Activated CD4-positive, alpha-beta memory T cell treated with anti-CD3 and anti-CD28 coated beads for 36 hours (primary cell): ENCODE measurements around the gene ATXN7L2. TPM values are rescaled to one million over a fixed set of nuclear protein-coding genes. Genes with fewer than 3 reads are reported as not detected.

Experiments
- CTCF ChIA-PET: fragments of 350-600 bp; sonication (Branson Sonifier 250); formaldehyde crosslinking; loops from one replicate; lab custom pipeline; 2021; ENCODE audit warnings: antibody characterized with exemption, inconsistent platforms; lab: Charles Lee
- POLR2A ChIA-PET: fragments of 350-600 bp; sonication (Branson Sonifier 250); formaldehyde crosslinking; loops from one replicate; lab custom pipeline; 2021; ENCODE audit warnings: antibody characterized with exemption; lab: Charles Lee
- DNase-seq: peaks from one replicate; pipeline ENCODE4 v3.0.0-alpha.2; 2020
- H3K27ac Mint-ChIP-seq: one replicate; pipeline ENCODE4 v1.8.0; 2021; ENCODE audit warnings: mixed read lengths
- H3K27me3 Mint-ChIP-seq: one replicate; pipeline ENCODE4 v1.8.0; 2021; ENCODE audit warnings: mixed read lengths
- H3K36me3 Mint-ChIP-seq: one replicate; pipeline ENCODE4 v1.8.0; 2021; ENCODE audit warnings: mixed read lengths
- H3K4me1 Mint-ChIP-seq: one replicate; pipeline ENCODE4 v1.8.0; 2021; ENCODE audit warnings: low read depth, mixed read lengths
- H3K4me3 Mint-ChIP-seq: one replicate; pipeline ENCODE4 v1.8.0; 2021; ENCODE audit warnings: mild to moderate bottlenecking, mixed read lengths
- H3K9me3 Mint-ChIP-seq: one replicate; pipeline ENCODE4 v1.8.0; 2021; ENCODE audit warnings: mixed read lengths
- intact Hi-C: fragments of 100-400 bp; cut with micrococcal nuclease; formaldehyde crosslinking; loops from one replicate; pipeline ENCODE4 v1.15.1; 2023
- total RNA-seq, 2 experiments: library from RNA; stranded (reverse); gene quantifications; one replicate each; pipeline ENCODE4 v1.2.3, GENCODE V29; 2021

The ATXN7L2 gene
- total RNA-seq, 2 experiments from 2014 or later: 10.7 to 11.1 TPM

DNA sequence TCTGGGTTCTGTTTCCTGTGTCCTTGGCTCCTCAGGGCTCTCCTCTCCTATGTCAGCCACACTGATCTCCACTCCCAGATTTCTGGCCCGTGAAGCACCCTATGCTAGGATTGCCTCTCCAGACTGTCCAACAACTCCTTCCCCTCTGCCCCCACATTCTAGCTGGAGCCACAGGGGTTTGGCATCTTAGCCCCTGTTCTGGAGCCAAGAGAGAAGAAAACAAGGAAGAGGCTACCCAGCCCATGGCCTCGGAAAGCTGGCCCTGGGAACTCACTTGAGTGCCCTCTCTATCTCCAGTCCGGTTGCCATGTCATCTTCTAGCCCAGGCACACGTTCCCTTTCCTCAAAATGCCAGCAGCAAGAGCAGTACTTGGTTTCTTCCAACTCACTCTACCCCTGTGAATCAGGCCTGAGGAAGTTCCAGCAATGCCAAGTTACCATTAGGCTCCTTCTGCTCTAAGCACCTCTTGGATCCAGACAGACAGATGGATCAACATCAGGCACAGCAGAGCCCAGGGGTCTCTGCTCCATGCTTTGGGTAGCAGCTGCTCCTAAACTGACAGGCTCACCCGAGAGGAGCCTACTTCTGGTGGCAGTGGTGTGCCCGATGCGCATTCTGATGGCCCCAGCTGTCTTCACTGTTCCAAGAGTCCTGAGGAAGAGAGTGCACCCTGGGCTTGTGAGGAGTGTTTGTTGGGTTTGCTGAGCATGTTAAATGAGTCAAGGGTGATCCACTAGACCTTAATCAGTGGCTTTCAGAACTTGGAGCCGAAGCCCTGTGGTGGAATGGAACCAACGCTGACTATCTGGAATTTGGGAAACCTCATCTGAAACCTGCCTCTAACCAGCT, 44.4 kb downstream of the ATXN7L2 start:
- peaks cover 20% of the 10 kb centered on the region for H3K4me1 Mint-ChIP-seq

DNA sequence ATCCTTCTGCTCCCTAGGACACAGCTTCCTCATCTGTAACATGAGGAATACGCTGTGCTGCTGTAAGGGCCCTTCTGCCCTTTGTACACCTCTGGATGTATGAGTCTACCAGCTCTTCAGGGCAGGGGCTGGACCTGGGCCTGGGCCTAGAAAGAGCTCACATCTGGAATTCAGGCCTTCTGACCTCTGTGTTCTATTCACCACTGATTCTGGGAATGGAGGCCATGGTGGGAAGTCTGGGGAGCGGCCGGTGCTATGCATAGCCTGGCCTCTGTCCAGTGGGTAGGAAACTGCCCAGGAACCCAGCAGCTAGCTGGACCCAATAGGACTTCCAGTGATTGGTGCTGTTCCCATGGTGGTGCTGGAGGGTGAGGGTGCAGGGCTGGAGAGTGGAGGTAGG, 45.0 kb downstream of the ATXN7L2 start:
- Mint-ChIP-seq H3K36me3 (no peaks in the 10 kb centered on the region), H3K4me1 (peaks cover 20% of the 10 kb centered on the region), H3K9me3 (no peaks in the 10 kb centered on the region), H3K4me3 (no peak overlapping the region), H3K27me3 (no peaks in the 10 kb centered on the region), H3K27ac (no peak overlapping the region)
- ChIA-PET POLR2A (no interaction called here), CTCF (interaction anchor here (1.3 to 21.1 kb wide), 6 partner anchors 13 to 327 kb away, joined by 3 to 1096 read pairs (median 5); partner anchors contain the start of genes AMIGO1, ATXN7L2 and CYB561D1)
- peak; percentile 3 for DNase-seq
- intact Hi-C loops: no loop called here

More for the DNA sequence above, 44.4 kb downstream of the ATXN7L2 start:
- Mint-ChIP-seq H3K9me3 (no peaks in the 10 kb centered on the region), H3K4me3 (no peak overlapping the region), H3K27me3 (no peaks in the 10 kb centered on the region), H3K27ac (no peak overlapping the region), H3K36me3 (no peaks in the 10 kb centered on the region)
- ChIA-PET CTCF (interaction anchor here (1.3 to 21.1 kb wide), 6 partner anchors 13 to 327 kb away, joined by 3 to 1096 read pairs (median 5); partner anchors contain the start of genes AMIGO1, ATXN7L2 and CYB561D1), POLR2A (no interaction called here)
- intact Hi-C loops: no loop called here
- peak; percentile 4 for DNase-seq

DNA sequence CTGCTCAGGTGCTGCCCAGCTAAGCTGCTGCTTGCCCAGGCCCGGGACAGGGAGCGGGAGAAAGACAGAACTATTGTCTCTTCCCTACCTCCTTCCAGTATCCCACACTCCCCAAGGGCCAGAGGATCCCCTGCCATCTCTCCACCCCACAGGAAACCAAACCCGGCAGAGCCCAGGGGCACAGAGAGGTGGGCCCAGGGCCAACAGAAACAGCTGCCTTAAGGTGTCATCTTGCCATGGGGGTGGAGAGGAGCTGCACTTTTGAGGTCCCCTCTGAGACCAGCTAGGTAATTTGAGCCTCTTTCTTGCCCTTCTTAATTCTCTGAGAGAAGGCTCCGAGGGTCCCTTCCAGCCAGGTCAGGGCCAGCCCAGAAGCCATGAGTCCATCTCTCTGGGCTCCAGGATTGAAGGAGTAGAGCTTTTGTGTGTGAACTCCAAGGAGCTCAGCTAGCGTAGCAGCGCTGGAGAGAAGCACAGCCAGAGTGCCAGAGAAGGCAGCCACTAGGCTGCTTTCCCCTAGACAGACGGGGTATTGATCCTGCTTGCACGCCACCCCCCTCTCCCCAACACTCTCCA, 46.3 kb downstream of the ATXN7L2 start:
- no peak overlapping the region for H3K27ac Mint-ChIP-seq

DNA sequence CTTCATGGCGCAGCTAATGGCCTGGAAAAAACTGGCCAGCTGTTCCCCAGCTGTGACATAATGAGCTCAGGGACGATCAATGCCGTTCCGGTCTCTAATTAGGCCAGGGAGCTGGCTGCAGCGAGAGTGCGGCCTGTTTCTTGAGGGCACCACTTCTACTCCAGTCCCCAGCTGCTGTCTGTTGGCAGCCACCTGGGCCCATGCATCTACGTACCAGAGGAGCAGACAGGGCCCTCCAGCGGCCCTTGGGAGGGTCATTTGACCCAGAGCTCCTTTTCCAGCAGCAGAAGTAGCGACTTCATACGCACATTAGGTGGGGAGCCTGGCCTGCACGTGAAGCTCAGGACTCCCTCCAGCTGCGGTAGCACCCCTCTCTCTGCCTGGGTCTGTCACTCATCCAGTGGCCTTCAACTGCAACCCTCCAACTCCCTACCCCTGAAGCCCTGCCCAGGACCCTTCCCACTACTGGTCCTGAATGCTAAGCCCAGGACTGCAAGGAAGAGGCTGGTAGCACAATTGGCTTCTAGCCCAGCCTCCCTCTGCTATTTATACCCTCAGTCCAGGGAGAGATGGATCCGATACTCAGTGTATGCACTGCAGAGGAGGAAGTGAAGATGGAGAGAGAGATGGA, 46.9 kb downstream of the ATXN7L2 start:
- no peak for DNase-seq
- intact Hi-C loops: no loop called here
- Mint-ChIP-seq H3K36me3 (no peaks in the 10 kb centered on the region), H3K27ac (no peak overlapping the region), H3K9me3 (no peaks in the 10 kb centered on the region), H3K4me3 (no peak overlapping the region), H3K4me1 (peaks cover 20% of the 10 kb centered on the region), H3K27me3 (no peaks in the 10 kb centered on the region)
- CTCF ChIA-PET: interaction anchor here (0.8 to 21.1 kb wide), 7 partner anchors 18 to 329 kb away, joined by 3 to 1096 read pairs (median 13); partner anchors contain the start of genes AMIGO1, ATXN7L2, CYB561D1 and GNAI3
- POLR2A ChIA-PET: interaction anchor here (0.8 to 2.3 kb wide), 5 partner anchors 18 to 47 kb away, joined by 3 to 10 read pairs (median 7); partner anchors contain the start of genes ATXN7L2, CYB561D1 and GNAI3

More for the DNA sequence above, 46.3 kb downstream of the ATXN7L2 start:
- Mint-ChIP-seq H3K27me3 (no peaks in the 10 kb centered on the region), H3K4me3 (no peak overlapping the region), H3K4me1 (peaks cover 20% of the 10 kb centered on the region), H3K9me3 (no peaks in the 10 kb centered on the region), H3K36me3 (no peaks in the 10 kb centered on the region)
- ChIA-PET POLR2A (interaction anchor here (0.8 to 2.3 kb wide), 4 partner anchors 31 to 46 kb away, joined by 3 to 10 read pairs (median 6); partner anchors contain the start of genes ATXN7L2 and CYB561D1), CTCF (interaction anchor here (0.7 to 21.1 kb wide), 8 partner anchors 19 to 329 kb away, joined by 3 to 1096 read pairs (median 4); partner anchors contain the start of genes AMIGO1, ATXN7L2, CYB561D1 and GNAI3)
- intact Hi-C loops: no loop called here
- DNase-seq: peak; percentile 5

DNA sequence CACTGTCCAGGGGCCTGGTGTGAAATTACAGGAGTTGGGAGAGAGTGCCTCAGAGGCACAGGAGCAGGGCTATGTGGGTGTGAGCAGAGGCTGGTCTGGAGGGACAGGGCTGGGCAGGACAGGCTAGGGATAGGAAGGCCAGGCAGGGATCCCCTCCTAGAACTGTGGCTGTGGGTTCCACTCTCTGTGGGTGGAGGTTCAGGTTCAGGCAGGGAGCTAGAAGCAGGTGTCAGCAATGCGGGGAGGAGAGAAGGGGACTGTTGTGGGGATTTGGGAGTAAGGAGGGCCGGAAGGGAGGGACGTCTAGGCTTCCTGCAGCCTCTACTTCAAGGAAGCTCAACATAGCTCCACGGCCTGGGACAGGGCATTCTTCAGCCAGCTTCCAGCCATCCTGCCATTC, 47.7 kb downstream of the ATXN7L2 start:
- ChIA-PET POLR2A (interaction anchor here (0.6 to 2.6 kb wide), 6 partner anchors 17 to 368 kb away, joined by 3 to 21 read pairs (median 8); partner anchors contain the start of genes CYB561D1, GNAI3 and SARS1), CTCF (interaction anchor here (0.6 to 21.1 kb wide), 40 partner anchors 8 to 1059 kb away, joined by 3 to 1096 read pairs (median 6); partner anchors contain the start of genes AMIGO1, ATXN7L2, CELSR2 and CYB561D1)
- intact Hi-C loops: no loop called here
- Mint-ChIP-seq H3K9me3 (no peaks in the 10 kb centered on the region), H3K27ac (no peak overlapping the region), H3K27me3 (no peaks in the 10 kb centered on the region), H3K36me3 (no peaks in the 10 kb centered on the region), H3K4me1 (peaks cover 20% of the 10 kb centered on the region), H3K4me3 (no peak overlapping the region)
- no peak for DNase-seq

DNA sequence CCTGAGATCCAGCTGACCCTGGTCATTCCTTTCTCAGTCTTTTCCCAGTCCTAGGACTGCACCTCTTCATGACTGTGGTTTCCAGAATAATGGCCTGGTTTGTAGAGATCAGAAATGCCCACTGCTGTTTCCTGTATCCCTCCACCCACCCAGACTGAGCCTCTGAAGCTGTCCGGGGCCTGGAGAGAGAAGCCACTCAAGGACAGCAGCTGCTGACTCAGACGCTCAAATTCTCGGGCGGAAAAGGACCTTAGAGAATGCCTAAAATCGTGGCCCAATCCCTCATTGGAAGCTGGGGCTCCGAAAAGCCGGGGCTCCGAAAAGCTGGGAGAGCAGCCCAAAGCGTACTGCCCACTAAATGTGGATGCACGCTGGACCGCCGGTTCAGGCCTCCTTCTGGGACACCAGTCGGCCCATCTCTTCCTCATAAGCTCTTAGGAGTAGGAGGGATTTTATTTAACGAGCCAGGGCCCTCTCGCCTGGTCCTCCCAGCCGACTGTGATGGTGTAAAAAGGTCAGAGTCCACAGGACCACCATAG, 48.2 kb downstream of the ATXN7L2 start:
- Mint-ChIP-seq H3K4me1 (peaks cover 20% of the 10 kb centered on the region), H3K27ac (no peak overlapping the region), H3K27me3 (no peaks in the 10 kb centered on the region), H3K9me3 (no peaks in the 10 kb centered on the region), H3K36me3 (no peaks in the 10 kb centered on the region), H3K4me3 (no peak overlapping the region)
- ChIA-PET POLR2A (interaction anchor here (0.6 to 2.6 kb wide), 8 partner anchors 17 to 369 kb away, joined by 3 to 21 read pairs (median 6); partner anchors contain the start of genes CYB561D1, GNAI3 and SARS1), CTCF (interaction anchor here (0.6 to 21.1 kb wide), 68 partner anchors 9 to 1060 kb away, joined by 3 to 1096 read pairs (median 4); partner anchors contain the start of genes AHCYL1, AMIGO1, AMPD2 and ATXN7L2)
- DNase-seq: no peak
- intact Hi-C loops: loop anchor here (1.0 to 2.0 kb wide), 7 partner anchors 32 to 331 kb away; partner anchors contain the start of genes CYB561D1 and PSRC1

DNA sequence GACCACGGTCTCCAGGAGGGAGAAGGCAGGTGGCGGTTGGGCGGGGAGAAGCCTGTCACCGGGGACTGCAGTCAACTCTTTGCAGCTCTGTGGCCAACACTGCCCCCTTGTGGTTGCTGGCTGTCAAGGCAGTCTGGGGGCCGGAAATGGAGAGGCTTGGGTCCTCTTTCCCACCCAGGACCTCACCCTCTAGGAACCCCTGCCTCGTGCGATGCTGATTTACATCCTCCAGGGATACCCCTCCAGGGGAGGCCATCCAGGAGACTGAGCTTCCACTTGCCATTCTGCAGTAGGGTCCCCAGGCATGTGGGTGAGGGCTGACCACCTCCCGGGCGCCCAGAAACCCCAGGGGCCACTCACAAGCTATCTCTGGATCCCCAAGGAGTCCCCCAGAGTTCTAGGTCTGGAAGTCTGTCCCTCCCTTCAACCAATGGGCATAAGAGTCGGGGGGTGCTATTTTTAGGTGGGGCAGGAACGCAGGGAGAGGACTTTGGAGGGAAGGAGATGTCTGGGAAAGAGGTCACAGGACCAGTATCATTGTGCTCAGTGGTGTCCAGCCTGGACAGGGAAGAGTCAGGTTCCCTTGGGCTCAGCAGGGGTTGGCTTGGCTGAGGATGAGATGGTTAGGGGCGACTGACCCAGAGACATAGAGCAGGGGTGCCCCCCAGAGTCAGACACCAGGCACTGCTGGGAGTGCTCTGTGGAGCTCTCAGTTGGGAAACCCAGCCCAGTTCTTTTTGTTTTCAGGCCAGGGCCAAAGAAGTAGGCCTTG, 48.8 kb downstream of the ATXN7L2 start:
- Mint-ChIP-seq H3K4me1 (peaks cover 20% of the 10 kb centered on the region), H3K9me3 (no peaks in the 10 kb centered on the region), H3K4me3 (peak overlapping the region; percentile 59), H3K27ac (peak overlapping the region; percentile 81), H3K36me3 (no peaks in the 10 kb centered on the region), H3K27me3 (no peaks in the 10 kb centered on the region)
- DNase-seq: peak; percentile 94
- POLR2A ChIA-PET: interaction anchor here (1.0 to 2.6 kb wide), 9 partner anchors 16 to 318 kb away, joined by 3 to 21 read pairs (median 4); partner anchors contain the start of genes AMPD2, CYB561D1, GNAI3 and GNAT2
- CTCF ChIA-PET: interaction anchor here (0.5 to 21.1 kb wide), 83 partner anchors 9 to 703 kb away, joined by 3 to 1096 read pairs (median 4); partner anchors contain the start of genes AHCYL1, AMIGO1, AMPD2 and ATXN7L2
- intact Hi-C loops: loop anchor here (1.0 to 2.0 kb wide), 7 partner anchors 32 to 332 kb away; partner anchors contain the start of genes CYB561D1 and PSRC1

DNA sequence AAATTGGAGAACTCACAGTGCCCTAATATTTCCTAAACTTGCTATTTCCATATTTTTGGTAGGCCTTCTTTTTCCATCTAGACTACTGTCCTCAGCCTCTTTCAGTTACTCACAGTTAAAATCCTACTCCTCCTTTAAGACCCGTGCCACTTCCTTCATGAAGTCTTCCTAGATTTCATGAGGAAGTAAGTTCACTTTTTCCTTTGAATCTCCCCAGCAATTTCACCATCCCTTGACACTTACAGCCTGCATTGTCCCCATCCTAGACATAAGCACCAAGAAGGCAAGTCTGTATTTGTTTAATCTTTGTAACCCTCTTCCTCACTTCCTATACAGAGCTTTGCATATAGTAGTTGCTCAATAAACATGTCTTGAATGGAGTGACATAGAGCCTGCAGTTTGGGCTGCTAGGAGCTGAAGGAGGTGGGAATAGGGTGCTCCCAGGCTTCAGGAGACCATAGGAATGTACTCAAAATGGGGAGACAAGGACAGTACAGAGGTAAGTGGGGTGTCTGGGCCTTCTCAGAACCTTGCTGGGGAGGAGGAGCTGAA, 50.7 kb downstream of the ATXN7L2 start:
- no peak overlapping the region for H3K27ac Mint-ChIP-seq
- peaks cover 20% of the 10 kb centered on the region for H3K4me1 Mint-ChIP-seq
- no peaks in the 10 kb centered on the region for H3K27me3 Mint-ChIP-seq
- POLR2A ChIA-PET: no interaction called here
- CTCF ChIA-PET: interaction anchor here (1.5 to 21.1 kb wide), 6 partner anchors 10 to 256 kb away, joined by 3 to 1096 read pairs (median 53); partner anchors contain the start of genes AMIGO1, ATXN7L2, CYB561D1 and SORT1
- no peak overlapping the region for H3K4me3 Mint-ChIP-seq
- no peaks in the 10 kb centered on the region for H3K9me3 Mint-ChIP-seq
- DNase-seq: no peak
- intact Hi-C loops: no loop called here
- H3K36me3 Mint-ChIP-seq: no peaks in the 10 kb centered on the region

DNA sequence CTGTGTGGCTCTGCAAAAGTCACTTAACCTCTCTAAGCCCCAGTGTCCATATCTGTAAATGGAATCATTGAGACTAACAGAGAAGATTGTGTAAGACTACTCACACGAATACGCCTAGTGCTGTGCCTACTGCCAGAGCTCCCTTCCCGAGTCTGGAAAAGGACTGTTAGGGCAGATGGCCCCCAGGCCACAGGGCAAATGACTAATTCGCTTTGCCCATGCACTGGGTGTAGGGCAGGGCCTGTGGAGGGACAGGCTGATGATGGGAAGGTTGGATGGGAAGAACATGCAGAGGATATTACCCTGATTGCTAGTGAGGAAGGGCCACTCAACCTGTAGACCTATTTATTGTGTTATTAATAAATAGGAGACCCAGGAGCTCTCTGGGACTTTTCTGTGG, 51.8 kb downstream of the ATXN7L2 start:
- no peaks in the 10 kb centered on the region for H3K27me3 Mint-ChIP-seq
- no peak overlapping the region for H3K27ac Mint-ChIP-seq
- no peaks in the 10 kb centered on the region for H3K36me3 Mint-ChIP-seq
- intact Hi-C loops: no loop called here
- H3K4me1 Mint-ChIP-seq: peaks cover 20% of the 10 kb centered on the region
- no peaks in the 10 kb centered on the region for H3K9me3 Mint-ChIP-seq
- no peak for DNase-seq
- ChIA-PET CTCF (interaction anchor here (1.0 to 21.1 kb wide), 4 partner anchors 9 to 258 kb away, joined by 4 to 1096 read pairs (median 29); partner anchors contain the start of genes AMIGO1, ATXN7L2 and CYB561D1), POLR2A (no interaction called here)
- H3K4me3 Mint-ChIP-seq: no peak overlapping the region

DNA sequence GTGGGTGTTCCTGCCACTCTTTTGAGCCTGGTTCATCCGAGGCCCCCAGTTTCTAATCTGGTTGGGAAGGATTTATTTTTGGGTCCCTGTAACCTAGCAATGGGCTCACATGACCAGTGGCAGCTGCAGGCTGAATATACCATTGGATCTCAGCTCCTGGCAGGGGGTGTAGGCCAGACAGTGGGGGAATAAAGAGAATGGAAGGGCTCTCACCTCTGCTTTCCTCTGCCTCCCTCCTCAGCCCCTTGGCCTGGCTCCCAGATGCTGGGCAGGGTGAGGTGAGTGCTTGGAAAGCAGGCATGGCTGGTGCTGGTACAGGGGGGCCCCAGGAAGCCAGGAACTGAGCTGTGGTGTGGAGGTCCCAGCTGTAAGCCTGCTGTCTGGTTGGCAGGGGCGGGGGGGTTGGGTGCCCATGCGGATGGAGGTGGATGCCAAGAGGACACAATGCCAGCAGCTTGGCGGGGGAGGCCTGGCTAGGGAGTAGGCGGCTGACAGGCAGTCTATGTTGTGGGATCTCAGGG, 52.3 kb downstream of the ATXN7L2 start:
- peaks cover 17% of the 10 kb centered on the region for H3K4me1 Mint-ChIP-seq
- CTCF ChIA-PET: interaction anchor here (1.0 to 21.1 kb wide), 2 partner anchors 40 to 259 kb away, joined by 4 to 1096 read pairs; partner anchors contain the start of genes AMIGO1, ATXN7L2 and CYB561D1
- H3K36me3 Mint-ChIP-seq: no peaks in the 10 kb centered on the region
- no peaks in the 10 kb centered on the region for H3K9me3 Mint-ChIP-seq
- H3K4me3 Mint-ChIP-seq: no peak overlapping the region
- no peaks in the 10 kb centered on the region for H3K27me3 Mint-ChIP-seq
- POLR2A ChIA-PET: no interaction called here
- intact Hi-C loops: no loop called here
- DNase-seq: no peak
- no peak overlapping the region for H3K27ac Mint-ChIP-seq
